GM21529 (cell line): ENCODE measurements around the gene TFEB.

ENCODE experiments used
- ATAC-seq: cut with Tn5 transposase; IDR thresholded peaks from one replicate; pipeline ENCODE4 v1.9.1; 2021; ENCODE audit not compliant: unreplicated experiment

Gene TFEB

GRCh38 chr6:41692080-41692675, 43.2 kb downstream of the TFEB start:
- no peak for ATAC-seq

GRCh38 chr6:41691426-41692079, 43.9 kb downstream of the TFEB start:
- ATAC-seq, result no peak

GRCh38 chr6:41690541-41691330, 44.7 kb downstream of the TFEB start:
- no peak for ATAC-seq

- no peak for ATAC-seq
Measured at GRCh38 chr6:41689171-41690008, 46.0 kb downstream of the TFEB start.

- no peak for ATAC-seq
Measured at GRCh38 chr6:41688256-41688965, 47.0 kb downstream of the TFEB start.

- no peak for ATAC-seq
Measured at GRCh38 chr6:41687501-41688175, 47.8 kb downstream of the TFEB start.

GRCh38 chr6:41685641-41686380, 49.6 kb downstream of the TFEB start:
- ATAC-seq, result no peak

GRCh38 chr6:41684311-41685180, 50.9 kb downstream of the TFEB start:
- no peak for ATAC-seq

GRCh38 chr6:41683523-41684310, 51.7 kb downstream of the TFEB start:
- ATAC-seq, result peak; percentile 61

GRCh38 chr6:41683273-41683522, 52.2 kb downstream of the TFEB start:
- no peak for ATAC-seq

- peak; percentile 18 for ATAC-seq
Measured at GRCh38 chr6:41682497-41683272, 52.7 kb downstream of the TFEB start.

GRCh38 chr6:41682056-41682477, 53.3 kb downstream of the TFEB start:
- ATAC-seq, result peak; percentile 72

- ATAC-seq, result no peak
Measured at GRCh38 chr6:41680182-41680965, 55.0 kb downstream of the TFEB start.

GRCh38 chr6:41679696-41680095, 55.7 kb downstream of the TFEB start:
- no peak for ATAC-seq

- ATAC-seq, result no peak
Measured at GRCh38 chr6:41678511-41679084, 56.8 kb downstream of the TFEB start.
